Stimulated activated CD8-positive, alpha-beta memory T cell treated with anti-CD3 and anti-CD28 coated beads, Interleukin-12 subunit alpha, Interleukin-12 subunit beta, amount 100 ng/mL, for 1 hour (primary cell): Measurements from ENCODE around the gene RBBP6.

Source experiments
- DNase-seq: peaks from one replicate; pipeline ENCODE4 v3.0.0-alpha.2; 2020; ENCODE audit warnings: low read depth

Gene RBBP6

GRCh38 chr16:24523569-24523968, 15.8 kb upstream of the RBBP6 start:
- no peak for DNase-seq

GRCh38 chr16:24524855-24525677, 14.3 kb upstream of the RBBP6 start:
- DNase-seq = no peak

GRCh38 chr16:24525970-24526559, 13.3 kb upstream of the RBBP6 start:
- DNase-seq = no peak

- DNase-seq = no peak
These were observed 12.5 kb upstream of the RBBP6 start for GRCh38 chr16:24526701-24527495.

GRCh38 chr16:24531166-24531565, 8.2 kb upstream of the RBBP6 start:
- DNase-seq = no peak

GRCh38 chr16:24534620-24535019, 4.7 kb upstream of the RBBP6 start:
- no peak for DNase-seq

GRCh38 chr16:24535827-24536226, 3.5 kb upstream of the RBBP6 start:
- DNase-seq = no peak

GRCh38 chr16:24536671-24537070, 2.7 kb upstream of the RBBP6 start:
- DNase-seq = no peak

GRCh38 chr16:24537474-24538337, 1.7 kb upstream of the RBBP6 start:
- no peak for DNase-seq

- DNase-seq = no peak
These were observed 541 bp upstream of the RBBP6 start for GRCh38 chr16:24538756-24539294.

- DNase-seq = peak; percentile 23
These were observed 660 bp downstream of the RBBP6 start for GRCh38 chr16:24539850-24540601.

- no peak for DNase-seq
These were observed 1.3 kb downstream of the RBBP6 start for GRCh38 chr16:24540602-24541210.

GRCh38 chr16:24541233-24541933, 2.0 kb downstream of the RBBP6 start:
- DNase-seq = no peak

- DNase-seq = no peak
These were observed 4.6 kb downstream of the RBBP6 start for GRCh38 chr16:24543949-24544348.

- DNase-seq = no peak
These were observed 5.3 kb downstream of the RBBP6 start for GRCh38 chr16:24544640-24545039.

GRCh38 chr16:24550295-24550694, 10.9 kb downstream of the RBBP6 start:
- no peak for DNase-seq

GRCh38 chr16:24552705-24553246, 13.4 kb downstream of the RBBP6 start:
- no peak for DNase-seq

- DNase-seq = no peak
These were observed 14.6 kb downstream of the RBBP6 start for GRCh38 chr16:24553983-24554382.

GRCh38 chr16:24555346-24555872, 16.0 kb downstream of the RBBP6 start:
- no peak for DNase-seq
